Daoy (cell line): ENCODE measurements around the gene WDR31. TPM values are rescaled to one million over a fixed set of nuclear protein-coding genes. Genes with fewer than 3 reads are reported as not detected.
A peak's percentile ranks its signal among the peaks of the same experiment; 100 is the strongest.
"Not testable (repeated sequence)": the region's sequence is repeated elsewhere in the genome, so short reads cannot be mapped to it uniquely, and the experiment has no call there.

Source experiments
- DNase-seq: peaks from one replicate; pipeline ENCODE4 v3.0.0-alpha.2; 2015; ENCODE audit warnings: low read depth
- total RNA-seq: library from RNA; depleted of rRNA; stranded (reverse); fragments of >200 nt; shearing (Covaris generic); gene quantifications from 2 replicates; pipeline ENCODE4 v1.2.3, GENCODE V29; 2014; rRNA removed

The WDR31 gene
- total RNA-seq: 1.1 and 2.3 TPM in 2 replicates

GRCh38 chr9:113340011-113340699 lies at the start of gene WDR31:
Gene WDR31, minus strand, starts transcription at chr9:113340275. Its CDS starts 8,253 bp downstream, at chr9:113332022.
- peak; percentile 96 for DNase-seq

GRCh38 chr9:113389451-113389850 lies 49.4 kb upstream of the WDR31 start:
- no peak for DNase-seq

- DNase-seq: no peak
These were observed 48.8 kb upstream of the WDR31 start for GRCh38 chr9:113388833-113389232.

- no peak for DNase-seq
These were observed 47.6 kb upstream of the WDR31 start for GRCh38 chr9:113387560-113388230.

- no peak for DNase-seq
These were observed 46.7 kb upstream of the WDR31 start for GRCh38 chr9:113386571-113387393.

- DNase-seq: no peak
These were observed 41.9 kb upstream of the WDR31 start for GRCh38 chr9:113381909-113382411.

- DNase-seq: not testable (repeated sequence)
These were observed 41.4 kb upstream of the WDR31 start for GRCh38 chr9:113381441-113381840.

GRCh38 chr9:113380869-113381378 lies 40.8 kb upstream of the WDR31 start:
- DNase-seq: no peak

- DNase-seq: not testable (repeated sequence)
These were observed 39.7 kb upstream of the WDR31 start for GRCh38 chr9:113379829-113380210.

- DNase-seq: not testable (repeated sequence)
These were observed 39.2 kb upstream of the WDR31 start for GRCh38 chr9:113379094-113379828.

GRCh38 chr9:113376634-113377567 lies 36.8 kb upstream of the WDR31 start, which contains the start of gene HDHD3:
Gene HDHD3, minus strand, starts transcription at chr9:113376986. Its CDS starts 2,632 bp downstream, at chr9:113374354.
- peak; percentile 91 for DNase-seq

GRCh38 chr9:113375057-113376023 lies 35.3 kb upstream of the WDR31 start:
- no peak for DNase-seq

- DNase-seq: no peak
These were observed 33.8 kb upstream of the WDR31 start for GRCh38 chr9:113373676-113374392.

GRCh38 chr9:113373256-113373655 lies 33.2 kb upstream of the WDR31 start:
- DNase-seq: no peak

GRCh38 chr9:113372059-113372458 lies 32.0 kb upstream of the WDR31 start:
- no peak for DNase-seq

- DNase-seq: no peak
These were observed 30.8 kb upstream of the WDR31 start for GRCh38 chr9:113370806-113371325.

GRCh38 chr9:113369855-113370140 lies 29.7 kb upstream of the WDR31 start:
- DNase-seq: no peak
